ENCODE results near the gene SLC26A9. TPM values are rescaled to one million over a fixed set of nuclear protein-coding genes. Genes with fewer than 3 reads are reported as not detected.

Gene SLC26A9
- total RNA-seq, 1 donor from 2014 or later = not detected

GRCh38 chr1:205870236-205870635 is 73.0 kb downstream of the SLC26A9 start:
- Histone ChIP-seq H3K4me3 (no peak overlapping the region), H3F3A (ENCODE audit: low read depth) (peaks cover 6% of the 10 kb centered on the region), H3K36me3 (no peaks in the 10 kb centered on the region), H2AFZ (replicated peaks) (no peak overlapping the region), H4K20me1 (ENCODE audit: low read depth) (no peaks in the 10 kb centered on the region), H3K27me3 (no peaks in the 10 kb centered on the region), H3K9me3 (ENCODE audit: low read depth) (no peaks in the 10 kb centered on the region), H3K27ac (no peak overlapping the region), H3K4me2 (peak overlapping the region; percentile 2), H3K4me1 (peaks cover 9% of the 10 kb centered on the region), H3K79me2 (ENCODE audit: low read depth) (no peaks in the 10 kb centered on the region), H3K9ac (no peak overlapping the region)
- Mint-ChIP-seq H3K4me3 (no peak overlapping the region), H3K27me3 (ENCODE audit: insufficient read depth, low read depth) (peaks cover 2% of the 10 kb centered on the region), H3K9me3 (no peaks in the 10 kb centered on the region), H3K4me1 (no peaks in the 10 kb centered on the region), H3K27ac (no peak overlapping the region), H3K36me3 (no peaks in the 10 kb centered on the region)
- DNase-seq (ENCODE audit: low spot score) = no peak
- TF ChIP-seq, protein P1, sequence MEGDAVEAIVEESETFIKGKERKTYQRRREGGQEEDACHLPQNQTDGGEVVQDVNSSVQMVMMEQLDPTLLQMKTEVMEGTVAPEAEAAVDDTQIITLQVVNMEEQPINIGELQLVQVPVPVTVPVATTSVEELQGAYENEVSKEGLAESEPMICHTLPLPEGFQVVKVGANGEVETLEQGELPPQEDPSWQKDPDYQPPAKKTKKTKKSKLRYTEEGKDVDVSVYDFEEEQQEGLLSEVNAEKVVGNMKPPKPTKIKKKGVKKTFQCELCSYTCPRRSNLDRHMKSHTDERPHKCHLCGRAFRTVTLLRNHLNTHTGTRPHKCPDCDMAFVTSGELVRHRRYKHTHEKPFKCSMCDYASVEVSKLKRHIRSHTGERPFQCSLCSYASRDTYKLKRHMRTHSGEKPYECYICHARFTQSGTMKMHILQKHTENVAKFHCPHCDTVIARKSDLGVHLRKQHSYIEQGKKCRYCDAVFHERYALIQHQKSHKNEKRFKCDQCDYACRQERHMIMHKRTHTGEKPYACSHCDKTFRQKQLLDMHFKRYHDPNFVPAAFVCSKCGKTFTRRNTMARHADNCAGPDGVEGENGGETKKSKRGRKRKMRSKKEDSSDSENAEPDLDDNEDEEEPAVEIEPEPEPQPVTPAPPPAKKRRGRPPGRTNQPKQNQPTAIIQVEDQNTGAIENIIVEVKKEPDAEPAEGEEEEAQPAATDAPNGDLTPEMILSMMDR (IDR thresholded peaks at IDR 0.05) = no peak
- TF ChIP-seq EZH2phosphoT487 (IDR thresholded peaks at IDR 0.05) = no peak
- no peak for TF ChIP-seq EZH2 (IDR thresholded peaks at IDR 0.05)

Other genes with a start within 250 kb of the SLC26A9 start
- 449 and 700 TPM in 2 replicates for gene NUCKS1, start 193.3 kb downstream of the SLC26A9 start, total RNA-seq (ENCODE audit: low replicate concordance)
- 3.8 and 6.0 TPM in 2 replicates for gene RAB29, start 168.0 kb downstream of the SLC26A9 start, total RNA-seq (ENCODE audit: low replicate concordance)
- gene SLC41A1, start 130.3 kb downstream of the SLC26A9 start, total RNA-seq (ENCODE audit: low replicate concordance) = 10.4 and 15.8 TPM in 2 replicates
- not detected in 2 replicates for gene PM20D1, start 93.3 kb downstream of the SLC26A9 start, total RNA-seq (ENCODE audit: low replicate concordance)
- gene RAB7B, start 59.9 kb upstream of the SLC26A9 start, total RNA-seq (ENCODE audit: low replicate concordance) = 0.22 TPM in 1 of 2 replicates, not detected in the other
- gene CTSE, start 80.4 kb upstream of the SLC26A9 start, total RNA-seq (ENCODE audit: low replicate concordance) = not detected in 2 replicates
- not detected in 2 replicates for gene RHEX, start 109.7 kb upstream of the SLC26A9 start, total RNA-seq (ENCODE audit: low replicate concordance)
- gene AVPR1B, start 173.9 kb upstream of the SLC26A9 start, total RNA-seq (ENCODE audit: low replicate concordance) = not detected in 2 replicates